Aorta (tissue), 5 donors: ENCODE data around the gene C1QTNF12. TPM values are rescaled to one million over a fixed set of nuclear protein-coding genes. Genes with fewer than 3 reads are reported as not detected.

Experiments
- ATAC-seq: fragments of 200-7000 bp; cut with Tn5 transposase; one replicate; pipeline ENCODE4 v1.9.1; 2022; ENCODE audit warnings: moderate library complexity; ENCODE audit not compliant: low FRiP score
- DNase-seq, 2 donors: peaks; one replicate each; pipeline ENCODE4 v3.0.0-alpha.2; 2020
- H3K27ac ChIP-seq, 2 donors: one replicate each; pipeline ENCODE4 v1.5.1; 2013; ENCODE audit warnings: low read length in 2 of 2, mild to moderate bottlenecking in 2 of 2, moderate library complexity in 2 of 2, control low read depth in 1 of 2, inconsistent platforms in 1 of 2, low read depth in 1 of 2
- H3K27me3 ChIP-seq, 2 donors: one replicate each; pipeline ENCODE4 v1.6.1; 2013; ENCODE audit warnings: control low read depth in 1 of 2, low read length in 1 of 2, mild to moderate bottlenecking in 1 of 2, moderate library complexity in 1 of 2; ENCODE audit not compliant: insufficient read depth in 2 of 2, control insufficient read depth in 1 of 2
- H3K36me3 ChIP-seq, 2 donors: one replicate each; pipeline ENCODE4 v1.6.1; 2013; ENCODE audit warnings: control low read depth in 1 of 2, low read length in 1 of 2, mild to moderate bottlenecking in 1 of 2; ENCODE audit not compliant: insufficient read depth in 2 of 2, control insufficient read depth in 1 of 2
- H3K4me1 ChIP-seq, 2 donors: one replicate each; pipeline ENCODE4 v1.6.1; 2013; ENCODE audit warnings: low read length in 2 of 2, control low read depth in 1 of 2, mild to moderate bottlenecking in 1 of 2, moderate library complexity in 1 of 2; ENCODE audit not compliant: insufficient read depth in 2 of 2, control insufficient read depth in 1 of 2
- H3K4me3 ChIP-seq, 2 donors: one replicate each; pipeline ENCODE4 v1.5.1; 2013; ENCODE audit warnings: low read length in 2 of 2, control low read depth in 1 of 2, mild to moderate bottlenecking in 1 of 2
- H3K9me3 ChIP-seq: one replicate; pipeline ENCODE4 v1.6.1; 2013; ENCODE audit warnings: mild to moderate bottlenecking, low read length; ENCODE audit not compliant: control insufficient read depth
- WGBS, 2 donors: extraction: QIAGEN DNeasy Blood & Tissue Kit; methylation state at CpG; one replicate each; pipeline ENCODE4 v1.1.7; 2013; 5-methylcytosine and 5-hydroxymethylcytosine counted together
- intact Hi-C, 2 donors: fragments of 100-400 bp; cut with DNase I; formaldehyde crosslinking; loops; one replicate each; pipeline versions ENCODE4 v1.14.2 to v1.15.0; 2022
- polyA plus RNA-seq, 2 donors: library from polyadenylated mRNA; stranded (reverse); fragments of 200-250 nt; gene quantifications; one replicate each; pipeline ENCODE4 v1.2.3, GENCODE V29; 2013
- total RNA-seq, 2 donors: library from RNA; stranded (reverse); fragmentation: NEBNext Ultra II Directional; extraction: Animal tissue kit (Norgen Biotek cat#: 25700); gene quantifications; one replicate each; pipeline ENCODE4 v1.2.1, GENCODE V29; 2021
- donor health status: healthy with polysubstance abuse.
- donor health status: Bipolar disorder and iron deficiency.
- donor health status: DM: no; HTN: no; CAD: no.
- donor health status: DM: no; HTN: no; CAD: no.
- donor health status: DM: yes; HTN: yes; CAD: no.

C1QTNF12 gene
- total and polyA plus RNA-seq, 4 donors: 3.4 to 10.0 (median 4.1) TPM

DNA sequence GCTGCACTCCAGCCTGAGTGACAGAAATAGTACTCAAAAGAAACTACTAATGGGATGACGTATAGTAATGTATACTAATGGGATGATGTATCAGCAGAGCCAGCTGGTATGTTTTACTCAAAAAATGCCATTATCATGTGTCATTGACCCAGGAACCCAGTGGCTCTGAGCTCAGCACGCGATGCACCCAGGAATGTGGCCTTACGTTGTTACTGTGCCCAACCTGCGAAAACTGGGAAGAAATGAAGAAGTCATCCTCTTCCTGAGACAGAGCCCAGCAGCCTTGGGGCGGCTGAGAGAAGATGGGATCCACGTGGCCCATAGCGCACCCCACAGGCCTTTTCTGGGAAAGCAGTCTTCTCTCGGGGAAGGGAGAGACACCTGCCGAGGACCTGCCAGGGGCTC, 18.3 kb upstream of the C1QTNF12 start:
- Histone ChIP-seq H3K27me3 (no peaks in the 10 kb centered on the region), H3K4me3 (no peak overlapping the region), H3K36me3 (peaks cover 0 to 2% of the 10 kb centered on the region in 2 donors), H3K9me3 (no peaks in the 10 kb centered on the region), H3K27ac (no peak overlapping the region), H3K4me1 (no peaks in the 10 kb centered on the region)
- no peak for DNase-seq
- intact Hi-C loops: no loop called here
- ATAC-seq: no peak
- WGBS, 2 donors: 64 to 72% methylated on average over 10 of the region's 10 CpGs

DNA sequence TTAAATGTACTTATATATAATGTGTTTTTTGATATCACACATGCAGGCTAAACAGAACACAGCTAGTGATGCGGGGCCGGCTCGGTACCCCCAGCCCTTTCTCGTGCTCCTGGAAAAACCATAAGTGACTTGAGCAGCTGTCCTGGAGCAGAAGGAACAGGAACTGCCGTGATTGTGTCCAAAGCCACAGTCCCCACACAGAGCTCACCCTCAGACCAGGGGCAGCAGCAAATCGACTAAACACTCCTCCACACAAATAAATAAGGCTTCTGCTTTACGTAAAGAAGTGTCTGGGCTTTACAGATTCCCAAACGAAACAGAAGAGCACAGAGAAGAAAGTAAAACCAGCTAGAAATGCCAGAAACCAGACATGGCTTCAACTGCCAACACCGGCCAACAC, 17.5 kb upstream of the C1QTNF12 start:
- intact Hi-C loops: no loop called here
- Histone ChIP-seq H3K27me3 (no peaks in the 10 kb centered on the region), H3K4me3 (no peak overlapping the region), H3K36me3 (peaks cover 0 to 2% of the 10 kb centered on the region in 2 donors), H3K4me1 (no peaks in the 10 kb centered on the region), H3K9me3 (no peaks in the 10 kb centered on the region), H3K27ac (no peak overlapping the region)
- 87 to 89% methylated on average over 9 of the region's 9 CpGs for WGBS, 2 donors
- ATAC-seq (no peak), DNase-seq (no peak)

DNA sequence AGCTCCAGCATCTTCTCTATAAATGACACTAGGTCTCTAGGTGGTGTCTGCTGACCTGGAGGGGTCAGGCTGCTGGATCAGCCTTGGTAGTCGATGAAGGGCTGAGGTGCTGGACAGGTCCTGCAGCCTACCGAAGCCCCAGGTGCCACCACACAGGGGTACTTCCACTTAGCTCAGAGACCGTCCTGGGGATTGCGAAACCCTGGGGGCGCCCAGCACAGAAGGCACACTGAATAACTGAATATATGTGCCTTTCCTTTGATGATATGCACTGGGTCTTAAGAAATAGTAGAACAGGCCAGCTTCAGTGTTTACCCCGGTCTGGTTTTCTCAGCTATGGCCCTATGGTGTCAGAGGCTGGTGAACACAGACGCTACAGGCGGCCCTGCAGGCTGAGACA, 16.2 kb upstream of the C1QTNF12 start:
- Histone ChIP-seq H3K27ac (no peak overlapping the region), H3K36me3 (peaks cover 0 to 2% of the 10 kb centered on the region in 2 donors)

DNA sequence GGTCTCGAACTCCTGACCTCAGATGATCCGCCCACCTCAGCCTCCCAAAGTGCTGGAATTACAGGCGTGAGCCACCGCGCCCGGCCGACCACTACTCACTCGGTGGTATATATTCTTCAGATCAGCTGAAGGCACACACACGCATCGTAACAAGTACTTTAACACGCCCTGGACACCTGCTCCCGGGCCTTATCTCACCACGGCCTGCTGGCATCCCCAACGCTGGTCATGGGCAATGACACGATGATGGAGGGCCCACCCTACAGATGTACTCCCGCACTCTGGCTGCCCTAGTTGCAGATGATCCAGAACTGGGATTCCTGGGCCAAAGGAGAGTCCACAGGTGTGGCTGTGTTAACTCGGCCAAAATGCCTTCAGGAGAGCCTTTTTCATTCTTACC, 15.5 kb upstream of the C1QTNF12 start:
- Histone ChIP-seq H3K4me3 (no peak overlapping the region), H3K9me3 (no peaks in the 10 kb centered on the region), H3K27ac (no peak overlapping the region), H3K27me3 (no peaks in the 10 kb centered on the region), H3K36me3 (peaks cover 0 to 2% of the 10 kb centered on the region in 2 donors), H3K4me1 (no peaks in the 10 kb centered on the region)
- ATAC-seq: no peak
- intact Hi-C loops: no loop called here
- WGBS, 2 donors: 96 to 97% methylated on average over 17 of the region's 17 CpGs
- DNase-seq: no peak

More for the DNA sequence above, 16.2 kb upstream of the C1QTNF12 start:
- no peak for DNase-seq
- Histone ChIP-seq H3K27me3 (no peaks in the 10 kb centered on the region), H3K9me3 (no peaks in the 10 kb centered on the region), H3K4me1 (no peaks in the 10 kb centered on the region), H3K4me3 (no peak overlapping the region)
- 94 to 96% methylated on average over 8 of the region's 8 CpGs for WGBS, 2 donors
- intact Hi-C loops: no loop called here
- no peak for ATAC-seq

DNA sequence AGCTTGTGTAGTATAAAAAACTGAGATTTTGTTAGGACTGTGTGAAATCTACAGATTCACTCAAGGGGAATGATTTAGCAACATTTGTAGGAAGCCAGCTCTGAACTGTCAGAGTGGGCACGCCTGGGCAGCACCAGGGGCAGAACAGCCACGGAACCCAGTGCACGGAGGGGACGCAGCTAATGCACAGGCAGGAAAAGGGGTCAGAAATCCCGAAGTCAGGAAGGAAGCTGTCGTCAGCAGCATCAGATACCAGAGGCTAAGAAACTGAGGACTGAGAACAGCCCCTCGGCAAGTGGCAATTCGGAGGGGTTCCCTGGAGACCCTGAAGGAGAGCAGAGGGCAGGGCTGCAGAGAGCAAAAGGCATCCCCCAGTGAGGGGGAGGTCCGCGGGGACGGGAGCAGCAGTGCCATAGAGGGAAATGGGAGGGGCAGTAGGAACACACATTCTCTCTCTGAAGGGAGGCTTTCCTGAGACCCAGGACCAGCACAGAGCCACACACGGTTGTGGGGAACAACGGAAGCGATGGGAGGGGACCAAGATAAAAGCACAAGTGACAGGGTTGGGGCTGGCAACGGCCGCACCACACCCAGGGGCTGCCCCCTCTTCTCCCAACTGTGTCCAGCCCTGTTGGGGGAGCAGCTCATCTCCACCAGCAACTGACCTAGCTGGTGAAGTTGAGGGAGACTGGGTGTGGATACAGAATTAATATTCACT, 14.5 kb upstream of the C1QTNF12 start:
- no peaks in the 10 kb centered on the region for H3K4me1 ChIP-seq
- WGBS, 2 donors: 76 to 78% methylated on average over 16 of the region's 16 CpGs
- no peaks in the 10 kb centered on the region for H3K9me3 ChIP-seq
- H3K27me3 ChIP-seq: no peaks in the 10 kb centered on the region
- H3K36me3 ChIP-seq: peaks cover 0 to 2% of the 10 kb centered on the region in 2 donors
- ATAC-seq: no peak
- no peak for DNase-seq
- H3K4me3 ChIP-seq: no peak overlapping the region
- no peak overlapping the region for H3K27ac ChIP-seq
- intact Hi-C loops: no loop called here

DNA sequence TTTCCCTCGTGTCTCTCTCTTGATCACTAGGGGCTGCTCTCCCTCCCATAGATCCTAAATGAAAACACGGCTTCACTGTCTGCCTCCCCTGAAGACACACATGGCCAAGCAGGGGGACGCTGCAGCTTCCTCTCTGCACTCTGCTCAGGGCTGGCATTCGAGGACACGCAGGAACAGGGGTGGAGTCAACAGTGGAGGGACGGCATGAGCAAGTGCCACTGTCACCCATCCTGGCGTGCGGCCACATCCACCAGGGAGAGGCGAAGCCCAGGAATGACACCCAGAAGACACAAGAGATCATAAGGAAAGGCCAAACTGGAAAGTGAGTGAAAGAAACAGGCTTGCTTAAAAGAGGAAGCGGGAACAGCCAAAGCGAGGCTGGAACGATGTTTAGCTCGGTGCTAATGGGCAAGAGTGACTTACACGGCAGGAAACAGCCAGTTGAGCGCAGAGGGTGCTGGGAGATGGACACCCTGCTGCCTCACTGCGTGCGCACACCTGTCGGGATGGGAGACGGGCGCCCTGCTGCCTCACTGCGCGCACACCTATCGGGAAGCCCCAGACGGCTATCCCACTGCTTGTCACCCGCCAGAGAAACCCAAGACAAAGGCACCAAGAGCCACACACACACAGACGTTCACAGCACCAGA, 13.6 kb upstream of the C1QTNF12 start:
- Histone ChIP-seq H3K9me3 (no peaks in the 10 kb centered on the region), H3K27me3 (no peaks in the 10 kb centered on the region), H3K27ac (no peak overlapping the region), H3K4me1 (no peaks in the 10 kb centered on the region), H3K36me3 (peaks cover 0 to 6% of the 10 kb centered on the region in 2 donors), H3K4me3 (no peak overlapping the region)
- DNase-seq (no peak), ATAC-seq (no peak)
- WGBS, 2 donors: 85% methylated on average over 26 of the region's 26 CpGs
- intact Hi-C loops: no loop called here

DNA sequence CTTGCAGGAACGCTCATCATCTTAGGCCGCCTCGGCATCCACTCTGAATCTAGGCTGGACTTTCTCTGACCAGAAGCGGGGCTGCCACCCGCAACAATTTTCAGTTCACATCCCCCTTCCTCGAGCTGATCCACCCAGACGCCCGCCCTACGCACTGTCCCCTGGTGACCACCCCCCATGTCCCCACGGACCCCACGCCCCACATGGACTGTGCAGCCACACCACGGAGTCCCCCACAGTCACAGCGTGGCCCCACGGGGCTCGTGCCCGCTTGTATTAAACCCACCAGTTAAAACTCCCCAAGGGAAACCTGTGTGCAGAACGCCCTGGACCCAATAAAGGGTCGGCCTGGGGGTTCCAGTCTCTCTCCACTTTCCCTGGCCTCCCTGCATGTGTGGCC, 13.0 kb upstream of the C1QTNF12 start:
- intact Hi-C loops: no loop called here
- Histone ChIP-seq H3K36me3 (peaks cover 0 to 7% of the 10 kb centered on the region in 2 donors), H3K9me3 (no peaks in the 10 kb centered on the region), H3K4me1 (no peaks in the 10 kb centered on the region), H3K27me3 (no peaks in the 10 kb centered on the region), H3K4me3 (no peak overlapping the region), H3K27ac (no peak overlapping the region)
- DNase-seq: no peak
- 93 to 95% methylated on average over 18 of the region's 18 CpGs for WGBS, 2 donors
- no peak for ATAC-seq

DNA sequence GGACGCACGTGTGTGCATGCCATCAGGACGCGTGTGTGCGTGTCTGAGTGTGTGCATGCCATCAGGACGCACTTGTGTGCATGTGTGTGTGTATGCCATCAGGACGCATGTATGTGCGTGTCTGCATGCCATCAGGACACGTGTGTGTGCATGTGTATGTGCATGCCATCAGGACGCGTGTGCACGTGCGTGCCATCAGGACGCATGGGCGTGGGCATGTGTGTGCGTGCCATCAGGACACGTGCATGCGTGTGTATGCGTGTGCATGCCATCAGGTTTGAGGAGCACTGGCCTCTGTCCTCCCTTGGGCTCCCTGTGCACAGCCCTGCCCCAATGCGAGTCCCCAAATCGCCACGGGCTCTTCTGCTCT, 12.6 kb upstream of the C1QTNF12 start:
- Histone ChIP-seq H3K9me3 (no peaks in the 10 kb centered on the region), H3K27ac (no peak overlapping the region), H3K4me1 (no peaks in the 10 kb centered on the region), H3K27me3 (no peaks in the 10 kb centered on the region), H3K36me3 (peaks cover 0 to 8% of the 10 kb centered on the region in 2 donors), H3K4me3 (no peak overlapping the region)
- WGBS, 2 donors: 93 to 94% methylated on average over 22 of the region's 22 CpGs
- DNase-seq (no peak), ATAC-seq (no peak)
- intact Hi-C loops: no loop called here
